HG03521 (cell line): ENCODE measurements around the gene MACROD2.

ENCODE experiments used
- ATAC-seq: cut with Tn5 transposase; IDR thresholded peaks from one replicate; pipeline ENCODE4 v1.9.1; 2021; ENCODE audit warnings: mild to moderate bottlenecking, moderate library complexity; ENCODE audit not compliant: unreplicated experiment

MACROD2 gene

GRCh38 chr20:15445056-15445840 lies 1449.9 kb downstream of the MACROD2 start:
- ATAC-seq, result no peak

GRCh38 chr20:15446373-15446772 lies 1451.1 kb downstream of the MACROD2 start:
- ATAC-seq, result no peak

- no peak for ATAC-seq
These were observed 1452.2 kb downstream of the MACROD2 start for GRCh38 chr20:15447549-15447948.

- no peak for ATAC-seq
These were observed 1453.7 kb downstream of the MACROD2 start for GRCh38 chr20:15449061-15449460.

- no peak for ATAC-seq
These were observed 1455.9 kb downstream of the MACROD2 start for GRCh38 chr20:15451241-15451640.

GRCh38 chr20:15455279-15455678 lies 1460.0 kb downstream of the MACROD2 start:
- ATAC-seq, result no peak

GRCh38 chr20:15461938-15462337 lies 1466.6 kb downstream of the MACROD2 start:
- ATAC-seq, result no peak

GRCh38 chr20:15475483-15475882 lies 1480.2 kb downstream of the MACROD2 start:
- no peak for ATAC-seq

- ATAC-seq, result no peak
These were observed 1480.9 kb downstream of the MACROD2 start for GRCh38 chr20:15476186-15476585.

- ATAC-seq, result no peak
These were observed 1481.5 kb downstream of the MACROD2 start for GRCh38 chr20:15476781-15477180.

GRCh38 chr20:15482525-15482924 lies 1487.2 kb downstream of the MACROD2 start:
- no peak for ATAC-seq

- ATAC-seq, result no peak
These were observed 1490.2 kb downstream of the MACROD2 start for GRCh38 chr20:15485519-15485918.

- no peak for ATAC-seq
These were observed 1491.7 kb downstream of the MACROD2 start for GRCh38 chr20:15487030-15487429.

GRCh38 chr20:15487682-15488081 lies 1492.4 kb downstream of the MACROD2 start:
- no peak for ATAC-seq

GRCh38 chr20:15491575-15491974 lies 1496.3 kb downstream of the MACROD2 start:
- ATAC-seq, result no peak

- ATAC-seq, result no peak
These were observed 1499.5 kb downstream of the MACROD2 start for GRCh38 chr20:15494851-15495250.

- no peak for ATAC-seq
These were observed 1501.3 kb downstream of the MACROD2 start for GRCh38 chr20:15496501-15497039.

- no peak for ATAC-seq
These were observed 1503.6 kb downstream of the MACROD2 start for GRCh38 chr20:15498926-15499325.

GRCh38 chr20:15506311-15506710 lies 1511.0 kb downstream of the MACROD2 start:
- no peak for ATAC-seq

- ATAC-seq, result no peak
These were observed 1511.8 kb downstream of the MACROD2 start for GRCh38 chr20:15507151-15507550.

- no peak for ATAC-seq
These were observed 1516.2 kb downstream of the MACROD2 start for GRCh38 chr20:15511551-15511950.

- no peak for ATAC-seq
These were observed 1517.6 kb downstream of the MACROD2 start for GRCh38 chr20:15512916-15513315.

GRCh38 chr20:15515691-15516090 lies 1520.4 kb downstream of the MACROD2 start:
- ATAC-seq, result no peak
